GM23338 (cell line): Measurements from ENCODE around the gene HTR2B. TPM values are rescaled to one million over a fixed set of nuclear protein-coding genes. Genes with fewer than 3 reads are reported as not detected.

Experiments used
- ATAC-seq: fragments of 200-7000 bp; cut with Tn5 transposase; 3 replicates; pipeline ENCODE4 v1.9.1; 2020
- DNase-seq: peaks from one replicate; pipeline ENCODE4 v3.0.0-alpha.2; 2015; ENCODE audit warnings: low spot score
- H2AFZ ChIP-seq: fragments of 200-600 bp; sonication (generic); 2 replicates; pipeline ENCODE4 v1.8.0; 2016; ENCODE audit warnings: antibody characterized with exemption, mild to moderate bottlenecking, moderate library complexity
- H3F3A ChIP-seq: fragments of 200-600 bp; sonication (generic); replicated peaks from 2 replicates; pipeline ENCODE4 v1.8.0; 2017; ENCODE audit warnings: antibody characterized with exemption, mixed run types, low read depth
- H3K27ac ChIP-seq: fragments of 200-600 bp; sonication (generic); 2 replicates; pipeline ENCODE4 v1.6.1; 2016; ENCODE audit warnings: low read depth
- H3K27me3 ChIP-seq: fragments of 200-600 bp; sonication (generic); 2 replicates; pipeline ENCODE4 v1.8.0; 2016; ENCODE audit warnings: mild to moderate bottlenecking, mixed run types, moderate library complexity; ENCODE audit not compliant: insufficient read depth
- H3K36me3 ChIP-seq: fragments of 200-600 bp; sonication (generic); 2 replicates; pipeline ENCODE4 v1.8.0; 2016; ENCODE audit warnings: mild to moderate bottlenecking; ENCODE audit not compliant: insufficient read depth
- H3K4me1 ChIP-seq: fragments of 200-600 bp; sonication (generic); 2 replicates; pipeline ENCODE4 v1.8.0; 2016; ENCODE audit warnings: mild to moderate bottlenecking, moderate library complexity; ENCODE audit not compliant: insufficient read depth
- H3K4me2 ChIP-seq: fragments of 200-600 bp; sonication (generic); 2 replicates; pipeline ENCODE4 v1.7.1; 2017; ENCODE audit warnings: mixed run types
- H3K4me3 ChIP-seq: fragments of 200-600 bp; sonication (generic); 2 replicates; pipeline ENCODE4 v1.6.1; 2016; ENCODE audit warnings: mixed run types
- H3K79me2 ChIP-seq: fragments of 200-600 bp; sonication (generic); replicated peaks from 2 replicates; pipeline ENCODE4 v1.8.0; 2017; ENCODE audit warnings: mild to moderate bottlenecking; ENCODE audit not compliant: insufficient read depth
- H3K9me2 ChIP-seq: fragments of 200-600 bp; sonication (generic); 2 replicates; pipeline ENCODE4 v1.8.0; 2017; ENCODE audit not compliant: insufficient read depth
- H4K20me1 ChIP-seq: fragments of 200-600 bp; sonication (generic); replicated peaks from 2 replicates; pipeline ENCODE4 v1.8.0; 2017; ENCODE audit warnings: mild to moderate bottlenecking; ENCODE audit not compliant: insufficient read depth
- H3K27ac Mint-ChIP-seq: 2 replicates; pipeline ENCODE4 v1.8.0; 2020; ENCODE audit warnings: inconsistent platforms, mild to moderate bottlenecking, moderate library complexity, mixed read lengths
- H3K27me3 Mint-ChIP-seq: 3 replicates; pipeline ENCODE4 v1.8.0; 2022; ENCODE audit warnings: low read depth, mild to moderate bottlenecking, moderate library complexity, mixed read lengths, inconsistent platforms; ENCODE audit not compliant: insufficient read depth, poor library complexity
- H3K36me3 Mint-ChIP-seq: 3 replicates; pipeline ENCODE4 v1.8.0; 2021; ENCODE audit warnings: low read depth, mild to moderate bottlenecking, inconsistent platforms, moderate library complexity, mixed read lengths
- H3K4me1 Mint-ChIP-seq: 3 replicates; pipeline ENCODE4 v1.8.0; 2020; ENCODE audit warnings: mild to moderate bottlenecking, inconsistent platforms, mixed read lengths
- H3K4me3 Mint-ChIP-seq: 3 replicates; pipeline ENCODE4 v1.8.0; 2021; ENCODE audit warnings: moderate library complexity, mild to moderate bottlenecking, inconsistent platforms, mixed read lengths
- H3K9me3 Mint-ChIP-seq: 3 replicates; pipeline ENCODE4 v1.8.0; 2020; ENCODE audit warnings: moderate library complexity, mild to moderate bottlenecking, inconsistent platforms, mixed read lengths
- CREB1 ChIP-seq: fragments of 250-450 bp; sonication (Bioruptor Pico); IDR thresholded peaks from 2 replicates; pipeline ENCODE4 v1.5.0; 2020; ENCODE audit warnings: low read depth, mild to moderate bottlenecking, moderate library complexity
- ETS1 ChIP-seq: IDR thresholded peaks from 2 replicates; pipeline ENCODE4 v1.6.1; 2016; ENCODE audit warnings: antibody characterized with exemption
- EZH2 ChIP-seq: fragments of 200-600 bp; sonication (generic); IDR thresholded peaks from one replicate; pipeline ENCODE4 v1.8.0; 2017; ENCODE audit warnings: antibody characterized with exemption, mild to moderate bottlenecking, low read depth; ENCODE audit not compliant: unreplicated experiment
- EZH2phosphoT487 ChIP-seq: fragments of 200-600 bp; sonication (generic); IDR thresholded peaks from one replicate; pipeline ENCODE4 v1.8.1; 2018; ENCODE audit warnings: antibody characterized with exemption; ENCODE audit not compliant: unreplicated experiment
- NANOG ChIP-seq: IDR thresholded peaks from 2 replicates; pipeline ENCODE4 v1.6.1; 2016; ENCODE audit warnings: antibody characterized with exemption, borderline replicate concordance
- POLR2AphosphoS5 ChIP-seq: IDR thresholded peaks from 2 replicates; pipeline ENCODE4 v1.6.1; 2016; ENCODE audit warnings: antibody characterized with exemption, low read depth
- REST ChIP-seq: IDR thresholded peaks from one replicate; pipeline ENCODE4 v1.6.1; 2018; ENCODE audit warnings: antibody characterized with exemption; ENCODE audit not compliant: unreplicated experiment
- STAT1 ChIP-seq: IDR thresholded peaks from one replicate; pipeline ENCODE4 v1.6.1; 2016; ENCODE audit warnings: antibody characterized with exemption; ENCODE audit not compliant: unreplicated experiment
- ZNF114 ChIP-seq: fragments of 250-450 bp; sonication (Bioruptor Pico); IDR thresholded peaks from 2 replicates; pipeline ENCODE4 v1.5.0; 2020; ENCODE audit warnings: mild to moderate bottlenecking, moderate library complexity
- ZNF331 ChIP-seq: fragments of 250-450 bp; sonication (Bioruptor Pico); IDR thresholded peaks from 2 replicates; pipeline ENCODE4 v1.5.0; 2020; ENCODE audit warnings: low read depth, mild to moderate bottlenecking, moderate library complexity
- polyA plus RNA-seq: library from polyadenylated mRNA; unstranded; fragments of >200 nt; fragmentation: Nextera tagmentation; extraction: Ambion mirVana; gene quantifications from 2 replicates; pipeline ENCODE4 v1.2.1, GENCODE V29; 2016
- total RNA-seq: library from RNA; depleted of rRNA; stranded (reverse); fragments of >200 nt; shearing (Covaris generic); gene quantifications from 2 replicates; pipeline ENCODE4 v1.2.3, GENCODE V29; 2014

The HTR2B gene
- total and polyA plus RNA-seq, 2 experiments from 2014 or later, result 0.16 TPM; not detected in 1

GRCh38 chr2:231094736-231095346 lies 30.0 kb downstream of the HTR2B start (continued):
- TF ChIP-seq REST, result no peak
- TF ChIP-seq CREB1 (CRISPR knock-in tag), result no peak

GRCh38 chr2:231093933-231094332 lies 30.9 kb downstream of the HTR2B start:
- Mint-ChIP-seq H3K9me3 (peaks cover 20% of the 10 kb centered on the region), H3K4me1 (peaks cover 6% of the 10 kb centered on the region; the same call in 2 of the 3 replicates), H3K27me3 (no peaks in the 10 kb centered on the region), H3K4me3 (no peak overlapping the region), H3K36me3 (peaks cover 87% of the 10 kb centered on the region), H3K27ac (no peak overlapping the region)
- H3K36me3 ChIP-seq, result peaks cover 14% of the 10 kb centered on the region
- H3K79me2 ChIP-seq, result peaks cover 20% of the 10 kb centered on the region; the same call in 1 of the 2 replicates
- no peaks in the 10 kb centered on the region for H3K9me2 ChIP-seq
- no peak overlapping the region for H3K4me3 ChIP-seq
- no peak overlapping the region for H2AFZ ChIP-seq
- H3K27ac ChIP-seq, result no peak overlapping the region
- no peaks in the 10 kb centered on the region for H3K27me3 ChIP-seq
- H3K4me2 ChIP-seq, result no peak overlapping the region
- peaks cover 8% of the 10 kb centered on the region for H4K20me1 ChIP-seq
- no peak for ATAC-seq
- peaks cover 5% of the 10 kb centered on the region for H3K4me1 ChIP-seq
- DNase-seq, result no peak
- no peaks in the 10 kb centered on the region for H3F3A ChIP-seq
- TF ChIP-seq EZH2phosphoT487 (no peak), STAT1 (no peak), ZNF114 (CRISPR knock-in tag) (no peak), REST (no peak), ZNF331 (CRISPR knock-in tag) (no peak), NANOG (no peak), EZH2 (no peak), CREB1 (CRISPR knock-in tag) (no peak), POLR2AphosphoS5 (no peak), ETS1 (no peak)
